Astrocyte (in vitro differentiated cells and primary cell): ENCODE results near the gene RBMXL2.

Experiments
- CTCF ChIP-seq: IDR thresholded peaks from 2 replicates; pipeline ENCODE4 v1.5.1; 2011; ENCODE audit warnings: low read depth, mild to moderate bottlenecking, inconsistent platforms, low read length, moderate library complexity; ENCODE audit not compliant: insufficient read depth
- EZH2 ChIP-seq: IDR thresholded peaks from 2 replicates; pipeline ENCODE4 v1.6.1; 2012; ENCODE audit warnings: mild to moderate bottlenecking, low read length, inconsistent platforms; ENCODE audit not compliant: insufficient read depth

DNA sequence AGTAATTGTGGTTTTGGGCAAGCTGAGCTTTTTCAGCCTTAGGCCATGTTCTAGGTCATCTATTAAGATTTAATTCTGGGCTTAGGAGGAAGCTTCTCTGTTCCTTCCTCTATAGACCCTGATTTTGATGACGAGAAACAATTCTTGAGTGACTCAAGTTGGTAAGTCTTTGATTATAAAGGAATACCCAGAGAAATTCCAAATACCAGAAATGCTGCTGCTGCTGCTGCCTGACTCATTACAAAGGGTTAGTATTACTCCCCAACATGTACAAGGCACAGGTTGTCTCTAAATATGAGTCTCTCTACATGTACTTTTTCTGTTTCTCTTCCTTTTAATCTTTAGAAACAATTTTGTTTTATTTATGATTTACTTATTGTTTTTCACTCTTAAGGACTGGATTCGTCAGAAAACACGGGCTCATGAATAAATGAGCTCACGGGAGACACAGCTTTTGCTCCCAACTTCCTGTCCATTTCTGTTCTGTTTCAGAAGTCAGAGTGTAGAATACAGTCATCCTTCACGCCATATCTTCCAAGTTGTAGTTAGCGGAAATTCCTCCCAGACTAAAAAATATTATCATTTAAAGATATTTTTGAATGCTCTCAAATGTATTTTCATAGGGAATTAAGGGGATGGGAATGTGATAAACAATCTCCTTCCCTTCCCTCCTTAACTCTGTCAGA, 31.8 kb upstream of the RBMXL2 start:
- TF ChIP-seq CTCF (no peak), EZH2 (no peak)
